HepG2 (cell line): Measurements from ENCODE around the gene BCAS3. TPM values are rescaled to one million over a fixed set of nuclear protein-coding genes. Genes with fewer than 3 reads are reported as not detected.

Experiments used
- MXD4 ChIP-seq: IDR thresholded peaks from 2 replicates; pipeline ENCODE4 v1.6.1; 2016; ENCODE audit warnings: mild to moderate bottlenecking, missing biosample characterization, missing genetic modification reagents
- POLR2A ChIP-seq, 2 experiments: IDR thresholded peaks; 2 replicates each; pipeline ENCODE4 v1.6.1; 2011; ENCODE audit warnings: low read depth in 2 of 2, low read length in 2 of 2, mild to moderate bottlenecking in 1 of 2, moderate library complexity in 1 of 2; ENCODE audit not compliant: insufficient read depth in 1 of 2
- STAG1 ChIP-seq: sonication (generic); formaldehyde crosslinking; IDR thresholded peaks from 2 replicates; pipeline ENCODE4 v1.4.0; 2020; ENCODE audit warnings: missing genetic modification reagents
- ZNF570 ChIP-seq: sonication (generic); formaldehyde crosslinking; IDR thresholded peaks from 2 replicates; pipeline ENCODE4 v1.4.0; 2020; ENCODE audit warnings: mild to moderate bottlenecking, missing genetic modification reagents, borderline replicate concordance
- polyA plus RNA-seq, 8 experiments: library from polyadenylated mRNA; depleted of rRNA in 3 of 8; stranded (reverse) in 7 of 8; unstranded in 1 of 8; fragments of >200 nt; fragmentation: Illumina TruSeq in 4 of 8; extraction: Trizol in 4 of 8; gene quantifications; 2 replicates each; pipeline versions ENCODE4 v1.2.1 to v1.2.3, GENCODE V29; 2011 to 2016; ENCODE audit warnings: low read depth in 4 of 8, missing spikeins in 1 of 8, mixed read lengths in 1 of 8; ENCODE audit not compliant: insufficient read depth in 1 of 8
- total RNA-seq, 5 experiments: library from RNA; depleted of rRNA; stranded (reverse); fragments of >200 nt; fragmentation: Illumina TruSeq; extraction: Trizol; gene quantifications; 2 replicates each; pipeline ENCODE4 v1.2.3, GENCODE V29; 2016; ENCODE audit warnings: low read depth in 1 of 5
- TF ChIP-seq, protein P1 (sequence below): sonication (generic); formaldehyde crosslinking; IDR thresholded peaks from 2 replicates; pipeline ENCODE4 v1.4.0; 2020; ENCODE audit warnings: mild to moderate bottlenecking, missing genetic modification reagents
- TF ChIP-seq, protein P2 (sequence below): sonication (generic); formaldehyde crosslinking; IDR thresholded peaks from 2 replicates; pipeline ENCODE4 v1.4.0; 2020; ENCODE audit warnings: missing genetic modification reagents, borderline replicate concordance
- TF ChIP-seq, protein P3 (sequence below): sonication (generic); formaldehyde crosslinking; IDR thresholded peaks from 2 replicates; pipeline ENCODE4 v1.9.0; 2022; ENCODE audit warnings: missing genetic modification reagents, mild to moderate bottlenecking, borderline replicate concordance
- TF ChIP-seq, protein P4 (sequence below): sonication (generic); formaldehyde crosslinking; IDR thresholded peaks from 2 replicates; pipeline ENCODE4 v1.5.1; 2020; ENCODE audit warnings: missing genetic modification reagents, mild to moderate bottlenecking, borderline replicate concordance
- TF ChIP-seq, protein P5 (sequence below): sonication (generic); formaldehyde crosslinking; IDR thresholded peaks from 2 replicates; pipeline ENCODE4 v1.5.0; 2020; ENCODE audit warnings: mild to moderate bottlenecking, missing genetic modification reagents
- TF ChIP-seq, protein P6 (sequence below): sonication (generic); formaldehyde crosslinking; IDR thresholded peaks from 2 replicates; pipeline ENCODE4 v1.4.0; 2020; ENCODE audit warnings: missing genetic modification reagents, borderline replicate concordance

BCAS3 gene
- total and polyA plus RNA-seq, 2 of the 13 experiments (the other 11 are each of a cell fraction or from before 2014, with no cell fraction given) = 10.7 to 11.2 TPM

DNA sequence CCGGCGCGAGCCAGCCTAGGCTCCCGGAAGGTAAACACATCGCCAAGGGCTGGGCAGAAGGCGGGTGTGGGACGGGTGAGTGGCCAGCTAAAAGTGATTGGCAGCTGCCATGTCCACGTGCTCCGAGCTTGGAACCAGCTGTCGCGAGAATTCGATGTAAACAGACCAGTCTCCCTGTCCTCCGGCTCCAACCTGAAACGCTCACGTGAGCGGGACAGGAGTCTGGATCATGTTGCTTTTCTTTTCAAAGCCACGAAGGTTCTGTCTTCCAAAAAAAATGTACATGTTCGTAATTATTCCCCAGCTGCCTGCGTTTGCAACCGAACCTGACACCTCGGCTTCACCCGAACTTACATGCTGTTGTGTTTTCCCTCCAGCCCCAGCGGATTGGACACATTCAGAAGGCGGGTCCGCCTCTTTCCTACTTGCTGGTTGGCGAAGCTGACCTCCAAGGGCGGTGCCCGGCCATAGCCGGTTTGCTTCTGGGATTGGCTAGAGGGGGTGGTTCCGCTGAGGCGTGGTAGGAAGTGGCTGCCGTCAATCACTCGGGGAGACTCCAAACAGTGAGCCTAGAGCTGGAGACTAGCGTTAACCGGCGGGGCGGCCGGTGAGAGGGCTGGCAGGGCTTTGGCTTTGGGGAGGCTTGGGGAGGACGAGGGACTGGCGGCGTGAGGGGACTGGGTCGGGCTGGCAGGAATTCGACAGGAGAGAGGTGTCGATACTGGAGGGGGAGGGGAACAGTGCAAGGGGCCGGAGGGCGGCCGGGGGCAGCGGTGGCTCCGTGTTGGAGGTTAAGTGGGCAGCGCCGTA lies at the start of gene BCAS3 (continued):
- TF ChIP-seq, protein P1, sequence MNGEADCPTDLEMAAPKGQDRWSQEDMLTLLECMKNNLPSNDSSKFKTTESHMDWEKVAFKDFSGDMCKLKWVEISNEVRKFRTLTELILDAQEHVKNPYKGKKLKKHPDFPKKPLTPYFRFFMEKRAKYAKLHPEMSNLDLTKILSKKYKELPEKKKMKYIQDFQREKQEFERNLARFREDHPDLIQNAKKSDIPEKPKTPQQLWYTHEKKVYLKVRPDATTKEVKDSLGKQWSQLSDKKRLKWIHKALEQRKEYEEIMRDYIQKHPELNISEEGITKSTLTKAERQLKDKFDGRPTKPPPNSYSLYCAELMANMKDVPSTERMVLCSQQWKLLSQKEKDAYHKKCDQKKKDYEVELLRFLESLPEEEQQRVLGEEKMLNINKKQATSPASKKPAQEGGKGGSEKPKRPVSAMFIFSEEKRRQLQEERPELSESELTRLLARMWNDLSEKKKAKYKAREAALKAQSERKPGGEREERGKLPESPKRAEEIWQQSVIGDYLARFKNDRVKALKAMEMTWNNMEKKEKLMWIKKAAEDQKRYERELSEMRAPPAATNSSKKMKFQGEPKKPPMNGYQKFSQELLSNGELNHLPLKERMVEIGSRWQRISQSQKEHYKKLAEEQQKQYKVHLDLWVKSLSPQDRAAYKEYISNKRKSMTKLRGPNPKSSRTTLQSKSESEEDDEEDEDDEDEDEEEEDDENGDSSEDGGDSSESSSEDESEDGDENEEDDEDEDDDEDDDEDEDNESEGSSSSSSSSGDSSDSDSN (CRISPR knock-in tag) = peak; percentile 75
- TF ChIP-seq POLR2A (IDR thresholded peaks at IDR 0.05; ENCODE audit: insufficient read depth in 1 of 2, low read depth in 2 of 2, low read length in 2 of 2) (peak; percentile 87 to 94), MXD4 (CRISPR knock-in tag) (peak; percentile 97), STAG1 (CRISPR knock-in tag) (no peak), ZNF570 (CRISPR knock-in tag) (no peak)
- TF ChIP-seq, protein P2, sequence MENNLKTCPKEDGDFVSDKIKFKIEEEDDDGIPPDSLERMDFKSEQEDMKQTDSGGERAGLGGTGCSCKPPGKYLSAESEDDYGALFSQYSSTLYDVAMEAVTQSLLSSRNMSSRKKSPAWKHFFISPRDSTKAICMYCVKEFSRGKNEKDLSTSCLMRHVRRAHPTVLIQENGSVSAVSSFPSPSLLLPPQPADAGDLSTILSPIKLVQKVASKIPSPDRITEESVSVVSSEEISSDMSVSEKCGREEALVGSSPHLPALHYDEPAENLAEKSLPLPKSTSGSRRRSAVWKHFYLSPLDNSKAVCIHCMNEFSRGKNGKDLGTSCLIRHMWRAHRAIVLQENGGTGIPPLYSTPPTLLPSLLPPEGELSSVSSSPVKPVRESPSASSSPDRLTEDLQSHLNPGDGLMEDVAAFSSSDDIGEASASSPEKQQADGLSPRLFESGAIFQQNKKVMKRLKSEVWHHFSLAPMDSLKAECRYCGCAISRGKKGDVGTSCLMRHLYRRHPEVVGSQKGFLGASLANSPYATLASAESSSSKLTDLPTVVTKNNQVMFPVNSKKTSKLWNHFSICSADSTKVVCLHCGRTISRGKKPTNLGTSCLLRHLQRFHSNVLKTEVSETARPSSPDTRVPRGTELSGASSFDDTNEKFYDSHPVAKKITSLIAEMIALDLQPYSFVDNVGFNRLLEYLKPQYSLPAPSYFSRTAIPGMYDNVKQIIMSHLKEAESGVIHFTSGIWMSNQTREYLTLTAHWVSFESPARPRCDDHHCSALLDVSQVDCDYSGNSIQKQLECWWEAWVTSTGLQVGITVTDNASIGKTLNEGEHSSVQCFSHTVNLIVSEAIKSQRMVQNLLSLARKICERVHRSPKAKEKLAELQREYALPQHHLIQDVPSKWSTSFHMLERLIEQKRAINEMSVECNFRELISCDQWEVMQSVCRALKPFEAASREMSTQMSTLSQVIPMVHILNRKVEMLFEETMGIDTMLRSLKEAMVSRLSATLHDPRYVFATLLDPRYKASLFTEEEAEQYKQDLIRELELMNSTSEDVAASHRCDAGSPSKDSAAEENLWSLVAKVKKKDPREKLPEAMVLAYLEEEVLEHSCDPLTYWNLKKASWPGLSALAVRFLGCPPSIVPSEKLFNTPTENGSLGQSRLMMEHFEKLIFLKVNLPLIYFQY (CRISPR knock-in tag) = no peak
- TF ChIP-seq, protein P3, sequence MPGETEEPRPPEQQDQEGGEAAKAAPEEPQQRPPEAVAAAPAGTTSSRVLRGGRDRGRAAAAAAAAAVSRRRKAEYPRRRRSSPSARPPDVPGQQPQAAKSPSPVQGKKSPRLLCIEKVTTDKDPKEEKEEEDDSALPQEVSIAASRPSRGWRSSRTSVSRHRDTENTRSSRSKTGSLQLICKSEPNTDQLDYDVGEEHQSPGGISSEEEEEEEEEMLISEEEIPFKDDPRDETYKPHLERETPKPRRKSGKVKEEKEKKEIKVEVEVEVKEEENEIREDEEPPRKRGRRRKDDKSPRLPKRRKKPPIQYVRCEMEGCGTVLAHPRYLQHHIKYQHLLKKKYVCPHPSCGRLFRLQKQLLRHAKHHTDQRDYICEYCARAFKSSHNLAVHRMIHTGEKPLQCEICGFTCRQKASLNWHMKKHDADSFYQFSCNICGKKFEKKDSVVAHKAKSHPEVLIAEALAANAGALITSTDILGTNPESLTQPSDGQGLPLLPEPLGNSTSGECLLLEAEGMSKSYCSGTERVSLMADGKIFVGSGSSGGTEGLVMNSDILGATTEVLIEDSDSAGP (CRISPR knock-in tag) = peak; percentile 76; the same call in 1 of the 2 replicates
- TF ChIP-seq, protein P4, sequence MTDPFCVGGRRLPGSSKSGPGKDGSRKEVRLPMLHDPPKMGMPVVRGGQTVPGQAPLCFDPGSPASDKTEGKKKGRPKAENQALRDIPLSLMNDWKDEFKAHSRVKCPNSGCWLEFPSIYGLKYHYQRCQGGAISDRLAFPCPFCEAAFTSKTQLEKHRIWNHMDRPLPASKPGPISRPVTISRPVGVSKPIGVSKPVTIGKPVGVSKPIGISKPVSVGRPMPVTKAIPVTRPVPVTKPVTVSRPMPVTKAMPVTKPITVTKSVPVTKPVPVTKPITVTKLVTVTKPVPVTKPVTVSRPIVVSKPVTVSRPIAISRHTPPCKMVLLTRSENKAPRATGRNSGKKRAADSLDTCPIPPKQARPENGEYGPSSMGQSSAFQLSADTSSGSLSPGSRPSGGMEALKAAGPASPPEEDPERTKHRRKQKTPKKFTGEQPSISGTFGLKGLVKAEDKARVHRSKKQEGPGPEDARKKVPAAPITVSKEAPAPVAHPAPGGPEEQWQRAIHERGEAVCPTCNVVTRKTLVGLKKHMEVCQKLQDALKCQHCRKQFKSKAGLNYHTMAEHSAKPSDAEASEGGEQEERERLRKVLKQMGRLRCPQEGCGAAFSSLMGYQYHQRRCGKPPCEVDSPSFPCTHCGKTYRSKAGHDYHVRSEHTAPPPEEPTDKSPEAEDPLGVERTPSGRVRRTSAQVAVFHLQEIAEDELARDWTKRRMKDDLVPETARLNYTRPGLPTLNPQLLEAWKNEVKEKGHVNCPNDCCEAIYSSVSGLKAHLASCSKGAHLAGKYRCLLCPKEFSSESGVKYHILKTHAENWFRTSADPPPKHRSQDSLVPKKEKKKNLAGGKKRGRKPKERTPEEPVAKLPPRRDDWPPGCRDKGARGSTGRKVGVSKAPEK (CRISPR knock-in tag) = no peak
- TF ChIP-seq, protein P5, sequence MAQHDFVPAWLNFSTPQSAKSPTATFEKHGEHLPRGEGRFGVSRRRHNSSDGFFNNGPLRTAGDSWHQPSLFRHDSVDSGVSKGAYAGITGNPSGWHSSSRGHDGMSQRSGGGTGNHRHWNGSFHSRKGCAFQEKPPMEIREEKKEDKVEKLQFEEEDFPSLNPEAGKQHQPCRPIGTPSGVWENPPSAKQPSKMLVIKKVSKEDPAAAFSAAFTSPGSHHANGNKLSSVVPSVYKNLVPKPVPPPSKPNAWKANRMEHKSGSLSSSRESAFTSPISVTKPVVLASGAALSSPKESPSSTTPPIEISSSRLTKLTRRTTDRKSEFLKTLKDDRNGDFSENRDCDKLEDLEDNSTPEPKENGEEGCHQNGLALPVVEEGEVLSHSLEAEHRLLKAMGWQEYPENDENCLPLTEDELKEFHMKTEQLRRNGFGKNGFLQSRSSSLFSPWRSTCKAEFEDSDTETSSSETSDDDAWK = no peak
- TF ChIP-seq, protein P6, sequence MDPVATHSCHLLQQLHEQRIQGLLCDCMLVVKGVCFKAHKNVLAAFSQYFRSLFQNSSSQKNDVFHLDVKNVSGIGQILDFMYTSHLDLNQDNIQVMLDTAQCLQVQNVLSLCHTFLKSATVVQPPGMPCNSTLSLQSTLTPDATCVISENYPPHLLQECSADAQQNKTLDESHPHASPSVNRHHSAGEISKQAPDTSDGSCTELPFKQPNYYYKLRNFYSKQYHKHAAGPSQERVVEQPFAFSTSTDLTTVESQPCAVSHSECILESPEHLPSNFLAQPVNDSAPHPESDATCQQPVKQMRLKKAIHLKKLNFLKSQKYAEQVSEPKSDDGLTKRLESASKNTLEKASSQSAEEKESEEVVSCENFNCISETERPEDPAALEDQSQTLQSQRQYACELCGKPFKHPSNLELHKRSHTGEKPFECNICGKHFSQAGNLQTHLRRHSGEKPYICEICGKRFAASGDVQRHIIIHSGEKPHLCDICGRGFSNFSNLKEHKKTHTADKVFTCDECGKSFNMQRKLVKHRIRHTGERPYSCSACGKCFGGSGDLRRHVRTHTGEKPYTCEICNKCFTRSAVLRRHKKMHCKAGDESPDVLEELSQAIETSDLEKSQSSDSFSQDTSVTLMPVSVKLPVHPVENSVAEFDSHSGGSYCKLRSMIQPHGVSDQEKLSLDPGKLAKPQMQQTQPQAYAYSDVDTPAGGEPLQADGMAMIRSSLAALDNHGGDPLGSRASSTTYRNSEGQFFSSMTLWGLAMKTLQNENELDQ (CRISPR knock-in tag) = no peak
